Esophagus squamous epithelium (tissue), 4 donors: ENCODE data around the gene LYRM9.

Experiments
- CTCF ChIP-seq, 6 experiments: fragments of 450-650 bp in 4 of 6; fragments of 200-600 bp in 2 of 6; sonication (generic) in 2 of 6; IDR thresholded peaks; one replicate each; pipeline ENCODE4 v1.5.1; 2016 to 2019; ENCODE audit warnings: antibody characterized with exemption in 6 of 6, mild to moderate bottlenecking in 4 of 6, moderate library complexity in 4 of 6
- POLR2A ChIP-seq, 4 donors: fragments of 450-650 bp; IDR thresholded peaks; one replicate each; pipeline ENCODE4 v1.6.1; 2017; ENCODE audit warnings: antibody characterized with exemption in 4 of 4, mild to moderate bottlenecking in 4 of 4, moderate library complexity in 3 of 4

GRCh38 chr17:27846042-27846655 lies 47.0 kb downstream of the LYRM9 start:
- TF ChIP-seq POLR2A (IDR thresholded peaks at IDR 0.05) (no peak), CTCF (IDR thresholded peaks at IDR 0.05) (no peak)
